ENCODE measurements around the gene CA5A. TPM values are rescaled to one million over a fixed set of nuclear protein-coding genes. Genes with fewer than 3 reads are reported as not detected.

CA5A gene
- total RNA-seq, 1 donor from 2014 or later = not detected

DNA sequence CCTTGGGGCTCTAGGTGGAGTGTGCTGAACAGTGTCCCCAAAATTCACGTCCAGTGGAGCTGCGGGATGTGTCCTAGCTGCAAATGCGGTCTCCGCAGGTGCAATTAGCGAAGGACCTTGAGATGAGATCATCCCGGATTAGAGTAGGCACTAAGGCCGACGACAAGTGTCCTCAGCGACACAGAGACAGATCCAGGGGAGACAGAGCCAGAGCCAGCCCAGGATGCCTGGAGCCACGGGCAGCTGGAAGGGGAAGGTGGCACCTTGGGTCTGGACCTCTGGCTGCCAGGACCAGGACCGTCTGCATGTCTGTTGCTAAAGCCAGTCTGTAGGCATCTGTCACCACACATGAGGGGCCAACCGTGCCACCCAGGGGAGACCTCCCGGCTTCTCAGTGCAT lies 91.5 kb downstream of the CA5A start:
- Histone ChIP-seq H3K9me3 (no peaks in the 10 kb centered on the region), H3K27ac (no peak overlapping the region), H3K4me3 (no peak overlapping the region), H3K27me3 (no peaks in the 10 kb centered on the region), H3K36me3 (no peaks in the 10 kb centered on the region), H3K4me1 (no peaks in the 10 kb centered on the region)
- DNase-seq (ENCODE audit: low spot score in 2 of 2) = no peak
- TF ChIP-seq, protein P1, sequence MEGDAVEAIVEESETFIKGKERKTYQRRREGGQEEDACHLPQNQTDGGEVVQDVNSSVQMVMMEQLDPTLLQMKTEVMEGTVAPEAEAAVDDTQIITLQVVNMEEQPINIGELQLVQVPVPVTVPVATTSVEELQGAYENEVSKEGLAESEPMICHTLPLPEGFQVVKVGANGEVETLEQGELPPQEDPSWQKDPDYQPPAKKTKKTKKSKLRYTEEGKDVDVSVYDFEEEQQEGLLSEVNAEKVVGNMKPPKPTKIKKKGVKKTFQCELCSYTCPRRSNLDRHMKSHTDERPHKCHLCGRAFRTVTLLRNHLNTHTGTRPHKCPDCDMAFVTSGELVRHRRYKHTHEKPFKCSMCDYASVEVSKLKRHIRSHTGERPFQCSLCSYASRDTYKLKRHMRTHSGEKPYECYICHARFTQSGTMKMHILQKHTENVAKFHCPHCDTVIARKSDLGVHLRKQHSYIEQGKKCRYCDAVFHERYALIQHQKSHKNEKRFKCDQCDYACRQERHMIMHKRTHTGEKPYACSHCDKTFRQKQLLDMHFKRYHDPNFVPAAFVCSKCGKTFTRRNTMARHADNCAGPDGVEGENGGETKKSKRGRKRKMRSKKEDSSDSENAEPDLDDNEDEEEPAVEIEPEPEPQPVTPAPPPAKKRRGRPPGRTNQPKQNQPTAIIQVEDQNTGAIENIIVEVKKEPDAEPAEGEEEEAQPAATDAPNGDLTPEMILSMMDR (IDR thresholded peaks at IDR 0.05) = no peak
- intact Hi-C loops (cut with DNase I) = no loop called here

DNA sequence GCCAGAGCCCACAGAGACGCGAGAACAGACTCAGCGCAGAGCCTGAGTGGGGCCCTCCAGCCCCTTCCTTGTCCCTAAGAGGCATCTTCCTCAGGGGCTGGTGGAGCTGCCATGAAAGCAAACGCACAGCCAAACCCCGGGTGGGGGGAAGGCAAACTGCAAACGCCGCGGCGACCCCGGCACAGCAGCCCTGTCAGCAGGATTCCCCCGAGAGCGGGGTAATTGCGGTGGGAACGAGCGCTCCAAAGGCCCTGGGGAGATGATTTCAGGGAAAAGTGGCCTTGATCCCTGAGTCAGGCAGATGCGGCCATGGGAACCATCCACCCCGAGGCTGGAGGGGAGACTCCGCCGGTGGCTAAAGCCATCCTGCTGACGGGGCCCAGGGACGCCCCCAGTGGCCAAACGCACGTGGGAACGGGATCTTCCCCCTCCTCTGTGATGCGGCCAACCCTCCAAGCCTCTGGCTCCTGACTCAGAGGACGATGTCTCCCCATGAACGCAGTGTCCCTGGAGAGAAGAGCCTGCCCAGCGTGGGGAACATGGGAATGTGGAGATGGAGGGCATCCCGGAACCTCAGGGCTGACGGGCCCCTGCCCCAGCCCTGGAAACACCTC lies 92.1 kb downstream of the CA5A start:
- intact Hi-C loops (cut with DNase I) = no loop called here
- Histone ChIP-seq H3K4me3 (no peak overlapping the region), H3K27me3 (no peaks in the 10 kb centered on the region), H3K4me1 (no peaks in the 10 kb centered on the region), H3K27ac (no peak overlapping the region), H3K36me3 (no peaks in the 10 kb centered on the region), H3K9me3 (no peaks in the 10 kb centered on the region)
- no peak for DNase-seq (ENCODE audit: low spot score in 2 of 2)
- TF ChIP-seq, protein P1 (IDR thresholded peaks at IDR 0.05) = no peak

DNA sequence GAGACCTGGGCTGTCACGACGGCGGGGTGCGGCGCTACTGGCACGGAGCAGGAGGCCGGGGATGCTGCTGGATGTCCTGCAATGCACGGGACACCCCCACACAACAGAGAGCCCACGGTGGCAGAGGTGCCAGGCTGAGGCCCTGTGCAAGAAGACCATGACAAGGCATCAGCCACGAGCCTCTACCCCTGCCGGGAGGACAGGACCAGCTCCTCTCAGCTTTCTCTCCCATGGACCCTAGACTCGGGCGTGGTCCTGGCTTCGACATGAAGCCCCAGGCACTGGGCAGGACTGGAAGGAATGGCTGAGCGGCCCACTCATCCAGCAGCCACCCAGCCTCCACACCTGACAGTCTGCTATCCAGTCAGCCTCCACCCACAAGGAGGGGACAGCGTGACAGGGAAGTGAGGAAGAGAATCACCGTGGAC lies 92.6 kb downstream of the CA5A start:
- TF ChIP-seq, protein P1 (IDR thresholded peaks at IDR 0.05) = no peak
- H3K4me3 ChIP-seq = no peak overlapping the region
- no peaks in the 10 kb centered on the region for H3K27me3 ChIP-seq
- intact Hi-C loops (cut with DNase I) = no loop called here
- no peaks in the 10 kb centered on the region for H3K9me3 ChIP-seq
- no peaks in the 10 kb centered on the region for H3K36me3 ChIP-seq
- H3K4me1 ChIP-seq = no peaks in the 10 kb centered on the region
- no peak for DNase-seq (ENCODE audit: low spot score in 2 of 2)
- no peak overlapping the region for H3K27ac ChIP-seq

DNA sequence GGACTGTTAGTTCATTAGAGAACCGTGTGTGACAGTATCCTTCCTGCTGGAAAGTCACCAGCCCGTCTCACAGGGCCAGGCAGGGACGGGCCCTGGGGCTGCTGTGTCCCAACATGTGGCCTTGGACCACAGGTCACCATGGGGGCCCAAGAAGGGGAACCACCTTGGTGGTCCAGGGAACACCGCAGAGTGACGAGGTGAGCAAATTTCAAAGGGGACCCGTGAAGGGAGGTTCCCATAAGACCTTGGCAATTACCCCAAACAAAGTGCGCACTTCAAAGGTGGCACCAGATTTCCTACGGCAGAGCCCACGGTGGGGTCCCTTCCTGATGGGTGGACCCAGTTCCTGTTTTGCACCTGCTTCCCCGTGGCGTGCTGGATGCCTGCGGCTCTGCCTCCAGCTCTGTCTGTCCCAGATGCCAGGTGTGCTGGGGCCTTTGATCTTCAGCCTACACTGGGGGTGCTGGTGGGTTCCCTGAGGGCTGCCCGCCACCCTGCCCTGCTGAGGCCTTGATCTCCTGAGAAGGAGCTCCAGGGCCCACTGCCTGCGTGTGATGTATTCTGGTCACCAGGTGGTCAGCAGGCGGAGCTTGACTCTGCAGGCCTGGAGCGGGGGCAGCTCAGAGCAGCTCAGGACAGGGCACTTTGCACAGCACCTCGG lies 94.0 kb downstream of the CA5A start:
- Histone ChIP-seq H3K27ac (no peak overlapping the region), H3K36me3 (no peaks in the 10 kb centered on the region), H3K4me1 (no peaks in the 10 kb centered on the region), H3K9me3 (no peaks in the 10 kb centered on the region), H3K27me3 (no peaks in the 10 kb centered on the region), H3K4me3 (no peak overlapping the region)
- intact Hi-C loops (cut with DNase I) = no loop called here
- DNase-seq (ENCODE audit: low spot score in 2 of 2) = no peak
- TF ChIP-seq, protein P1 (IDR thresholded peaks at IDR 0.05) = no peak

DNA sequence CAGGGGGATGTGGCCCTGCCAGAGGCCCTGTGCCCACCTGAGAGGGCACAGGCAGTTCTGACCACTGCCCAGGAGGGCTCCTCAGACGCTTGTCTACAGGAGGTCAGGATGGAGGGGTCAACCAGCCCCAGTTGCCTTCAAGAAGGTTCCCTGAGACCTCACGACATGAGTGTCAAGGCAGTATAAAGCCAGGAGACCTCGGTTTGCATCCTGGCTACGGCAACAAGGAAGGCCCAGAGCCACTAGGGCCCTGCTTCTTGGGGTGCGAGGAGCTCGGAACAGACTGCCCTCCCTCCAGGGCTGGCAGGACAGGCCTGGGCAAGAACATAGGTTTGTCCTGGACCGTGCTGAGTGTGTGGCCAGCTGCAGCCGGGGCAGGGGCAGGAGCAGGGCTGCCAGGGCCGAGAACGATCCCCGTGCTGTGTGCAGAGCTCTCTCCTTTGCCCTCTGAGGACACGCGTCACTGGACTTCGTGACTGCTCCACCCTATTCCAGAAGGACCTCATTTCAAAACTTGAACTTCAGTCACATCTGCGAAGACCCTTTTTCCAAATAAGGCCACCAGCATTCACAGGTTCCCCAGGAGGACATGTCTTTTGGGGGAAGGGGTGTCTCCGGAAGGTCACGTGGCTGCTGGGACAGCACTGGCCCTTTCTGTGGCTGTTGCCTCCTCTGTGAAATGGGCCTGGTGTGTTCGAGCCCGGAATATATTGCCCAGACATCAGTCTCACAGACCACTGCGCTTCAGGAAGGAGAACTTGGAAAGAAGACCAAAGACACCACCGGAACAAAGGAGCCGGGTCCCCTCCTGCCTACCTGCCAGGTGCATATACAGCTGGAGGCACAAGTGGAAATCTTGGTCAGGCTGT lies 94.8 kb downstream of the CA5A start:
- no peaks in the 10 kb centered on the region for H3K4me1 ChIP-seq
- TF ChIP-seq, protein P1 (IDR thresholded peaks at IDR 0.05) = no peak
- no peaks in the 10 kb centered on the region for H3K36me3 ChIP-seq
- no peak overlapping the region for H3K27ac ChIP-seq
- no peaks in the 10 kb centered on the region for H3K9me3 ChIP-seq
- no peaks in the 10 kb centered on the region for H3K27me3 ChIP-seq
- intact Hi-C loops (cut with DNase I) = no loop called here
- H3K4me3 ChIP-seq = no peak overlapping the region
- no peak for DNase-seq (ENCODE audit: low spot score in 2 of 2)
